ENCODE data around the gene GNG13.
"Not testable (repeated sequence)": the region's sequence is repeated elsewhere in the genome, so short reads cannot be mapped to it uniquely, and the experiment has no call there.

Gene GNG13

GRCh38 chr16:760545-761343 lies 39.8 kb downstream of the GNG13 start, which contains the start of gene MSLN:
TSS of gene MSLN (plus strand) at chr16:760734. CDS start at chr16:762681, 1,947 bp downstream.
- no peak for DNase-seq (ENCODE audit: low spot score)

GRCh38 chr16:760065-760464 lies 40.5 kb downstream of the GNG13 start:
- DNase-seq (ENCODE audit: low spot score): no peak

- DNase-seq (ENCODE audit: low spot score): no peak
Observed at GRCh38 chr16:759110-759910, 41.2 kb downstream of the GNG13 start.

- DNase-seq (ENCODE audit: low spot score): no peak
Observed at GRCh38 chr16:756428-756827, 44.1 kb downstream of the GNG13 start.

GRCh38 chr16:754656-755055 lies 45.9 kb downstream of the GNG13 start:
- no peak for DNase-seq (ENCODE audit: low spot score)

GRCh38 chr16:754121-754607 lies 46.4 kb downstream of the GNG13 start:
- DNase-seq (ENCODE audit: low spot score): not testable (repeated sequence)

- no peak for DNase-seq (ENCODE audit: low spot score)
Observed at GRCh38 chr16:752007-752312, 48.6 kb downstream of the GNG13 start.

- DNase-seq (ENCODE audit: low spot score): no peak
Observed at GRCh38 chr16:751152-752006, 49.2 kb downstream of the GNG13 start.

- DNase-seq (ENCODE audit: low spot score): no peak
Observed at GRCh38 chr16:750485-750884, 50.0 kb downstream of the GNG13 start.

GRCh38 chr16:749010-749409 lies 51.5 kb downstream of the GNG13 start:
- no peak for DNase-seq (ENCODE audit: low spot score)

All from germinal center (tissue), 1 donor.